HepG2 (cell line): ENCODE measurements around the gene MAP6D1. TPM values are rescaled to one million over a fixed set of nuclear protein-coding genes. Genes with fewer than 3 reads are reported as not detected.

Experiments used
- ATAC-seq: fragments of 200-7000 bp; cut with Tn5 transposase; 3 replicates; pipeline ENCODE4 v1.9.1; 2020; ENCODE audit warnings: mild to moderate bottlenecking, moderate library complexity
- BruUV-seq: library from RNA; stranded (reverse); fragments of 400-500 nt; replicated peaks from 2 replicates; lab custom pipeline; 2021; lab: Mats Ljungman, UMichigan
- CTCF ChIA-PET: fragments of 300-600 bp; formaldehyde crosslinking; extraction: SDS; loops from one replicate; lab custom pipeline; 2021; ENCODE audit warnings: low total read pairs, inconsistent platforms, low intra/inter-chr PET ratio; lab: Yijun Ruan, JAX
- POLR2A ChIA-PET: fragments of 350-600 bp; sonication (Branson Sonifier 250); formaldehyde crosslinking; loops from one replicate; lab custom pipeline; 2020; ENCODE audit warnings: antibody characterized with exemption, inconsistent platforms; lab: Yijun Ruan, JAX
- DNase-seq: peaks from one replicate; pipeline ENCODE4 v3.0.0-alpha.2; 2015; ENCODE audit warnings: low spot score
- FAIRE-seq: peaks from 3 replicates; lab custom pipeline; 2011; peaks lifted over from hg19 to GRCh38; lab: Jason Lieb, UNC
- H2AFZ ChIP-seq: one replicate; pipeline ENCODE4 v1.6.1; 2011; ENCODE audit warnings: low read length, inconsistent platforms
- H3K27ac ChIP-seq: fragments of 300-600 bp; 3 replicates; pipeline ENCODE4 v1.8.0; 2011; ENCODE audit warnings: mixed run types, mild to moderate bottlenecking, mixed read lengths, low read length, inconsistent platforms; ENCODE audit not compliant: insufficient read depth; ENCODE audit errors: extremely low read length
- H3K27me3 ChIP-seq, 2 experiments: fragments of 200-600 bp in 1 of 2; 2 replicates in 1 of 2; 3 replicates in 1 of 2; pipeline versions ENCODE4 v1.6.0 to v1.8.0; 2011; ENCODE audit warnings: low read length in 2 of 2, mild to moderate bottlenecking in 2 of 2, moderate library complexity in 2 of 2, inconsistent platforms in 1 of 2; ENCODE audit not compliant: insufficient read depth in 2 of 2, control insufficient read depth in 1 of 2
- H3K36me3 ChIP-seq, 2 experiments: fragments of 200-600 bp in 1 of 2; replicated peaks in 1 of 2; 2 replicates in 1 of 2; 3 replicates in 1 of 2; pipeline versions ENCODE4 v1.5.1 to v1.8.0; 2011; ENCODE audit warnings: low read length in 2 of 2, inconsistent platforms in 1 of 2; ENCODE audit not compliant: insufficient read depth in 2 of 2, control insufficient read depth in 1 of 2
- H3K4me1 ChIP-seq: 2 replicates; pipeline ENCODE4 v1.5.1; 2012; ENCODE audit warnings: low read length, inconsistent platforms; ENCODE audit not compliant: insufficient read depth
- H3K4me2 ChIP-seq: 2 replicates; pipeline ENCODE4 v1.6.0; 2011; ENCODE audit warnings: low read depth, low read length, inconsistent platforms
- H3K4me3 ChIP-seq, 3 experiments: fragments of 200-600 bp in 1 of 3; sonication (generic), shearing (Covaris generic) in 1 of 3; replicated peaks in 1 of 3; 2 replicates each; pipeline ENCODE4 v1.5.1; 2011 to 2016; ENCODE audit warnings: low read length in 3 of 3, inconsistent platforms in 2 of 3, low read depth in 2 of 3, mild to moderate bottlenecking in 2 of 3, control low read depth in 1 of 3, mixed read lengths in 1 of 3; ENCODE audit not compliant: insufficient read depth in 1 of 3
- H3K79me2 ChIP-seq: one replicate; pipeline ENCODE4 v1.6.1; 2011; ENCODE audit warnings: low read length, inconsistent platforms; ENCODE audit not compliant: insufficient read depth
- H3K9ac ChIP-seq: 2 replicates; pipeline ENCODE4 v1.6.0; 2011; ENCODE audit warnings: mild to moderate bottlenecking, low read depth, low read length, inconsistent platforms; ENCODE audit not compliant: insufficient read depth
- H3K9me3 ChIP-seq: 2 replicates; pipeline ENCODE4 v1.5.1; 2012; ENCODE audit warnings: mild to moderate bottlenecking, low read length
- H4K20me1 ChIP-seq: 2 replicates; pipeline ENCODE4 v1.6.0; 2011; ENCODE audit warnings: inconsistent platforms, mild to moderate bottlenecking, low read length, moderate library complexity; ENCODE audit not compliant: insufficient read depth
- AGO2 ChIP-seq: fragments of 200-400 bp; formaldehyde crosslinking; optimal IDR thresholded peaks from 2 replicates; pipeline ENCODE3; 2017; ENCODE audit warnings: mild to moderate bottlenecking, low read depth, low read length, moderate library complexity
- DMTF1 ChIP-seq: sonication (generic); formaldehyde crosslinking; IDR thresholded peaks from 2 replicates; pipeline ENCODE4 v1.4.0; 2020; ENCODE audit warnings: mild to moderate bottlenecking, missing genetic modification reagents
- ETS1 ChIP-seq: sonication (generic); formaldehyde crosslinking; IDR thresholded peaks from 2 replicates; pipeline ENCODE4 v1.4.0; 2020; ENCODE audit warnings: missing genetic modification reagents
- GATAD2A ChIP-seq: IDR thresholded peaks from 2 replicates; pipeline ENCODE4 v1.6.1; 2016
- HNRNPLL ChIP-seq: fragments of 200-400 bp; formaldehyde crosslinking; IDR thresholded peaks from 2 replicates; pipeline ENCODE4 v1.6.1; 2017; ENCODE audit warnings: mild to moderate bottlenecking, low read depth, low read length; ENCODE audit not compliant: poor library complexity, severe bottlenecking
- MAFK ChIP-seq, 2 experiments: IDR thresholded peaks in 1 of 2; conservative IDR thresholded peaks in 1 of 2; 2 replicates each; pipeline ENCODE4 v1.6.1; 2011; ENCODE audit warnings: improper control_type of control experiment in 2 of 2, low read length in 2 of 2
- NFYC ChIP-seq: IDR thresholded peaks from 2 replicates; pipeline ENCODE4 v1.6.1; 2016; ENCODE audit warnings: missing genetic modification reagents, missing compliant biosample characterization
- ONECUT2 ChIP-seq: sonication (generic); formaldehyde crosslinking; IDR thresholded peaks from 2 replicates; pipeline ENCODE4 v1.4.0; 2020; ENCODE audit warnings: missing genetic modification reagents
- PPARG ChIP-seq: conservative IDR thresholded peaks from 2 replicates; pipeline ENCODE4 v1.6.1; 2016; ENCODE audit warnings: missing biosample characterization, missing genetic modification reagents
- SETDB1 ChIP-seq: sonication (generic); formaldehyde crosslinking; IDR thresholded peaks from 2 replicates; pipeline ENCODE4 v1.5.1; 2020; ENCODE audit warnings: missing genetic modification reagents, mild to moderate bottlenecking, borderline replicate concordance
- SP4 ChIP-seq: sonication (generic); formaldehyde crosslinking; IDR thresholded peaks from 2 replicates; pipeline ENCODE4 v1.8.1; 2023; ENCODE audit warnings: mild to moderate bottlenecking, missing genetic modification reagents
- TFDP2 ChIP-seq: sonication (generic); formaldehyde crosslinking; IDR thresholded peaks from 2 replicates; pipeline ENCODE4 v1.4.0; 2020; ENCODE audit warnings: missing genetic modification reagents
- ZNF326 ChIP-seq: sonication (generic); formaldehyde crosslinking; IDR thresholded peaks from 2 replicates; pipeline ENCODE4 v1.4.0; 2020; ENCODE audit warnings: missing genetic modification reagents, borderline replicate concordance
- ZNF335 ChIP-seq: sonication (generic); formaldehyde crosslinking; IDR thresholded peaks from 2 replicates; pipeline ENCODE4 v1.4.0; 2020; ENCODE audit warnings: missing genetic modification reagents
- ZNF510 ChIP-seq: sonication (generic); formaldehyde crosslinking; IDR thresholded peaks from 2 replicates; pipeline ENCODE4 v1.4.0; 2020; ENCODE audit warnings: low read depth, mild to moderate bottlenecking, missing genetic modification reagents
- ZNF652 ChIP-seq: IDR thresholded peaks from 2 replicates; pipeline ENCODE4 v1.6.1; 2016; ENCODE audit warnings: low read depth, borderline replicate concordance
- ZXDC ChIP-seq: sonication (generic); formaldehyde crosslinking; IDR thresholded peaks from 2 replicates; pipeline ENCODE4 v1.5.0; 2020; ENCODE audit warnings: mild to moderate bottlenecking, missing genetic modification reagents
- WGBS: methylation state at CpG from one replicate; pipeline ENCODE4 v1.1.6; 2017; ENCODE audit warnings: low lambda C conversion rate; 5-methylcytosine and 5-hydroxymethylcytosine counted together
- in situ Hi-C: cut with HindIII; loops from 2 replicates; pipeline ENCODE4 v1.10.0; 2017; ENCODE audit warnings: low pct_unique_long_range_greater_than_20kb; ENCODE audit not compliant: extremely low pct_ligation_motif_present
- intact Hi-C: fragments of 100-400 bp; cut with micrococcal nuclease; formaldehyde crosslinking; loops from one replicate; pipeline ENCODE4 v1.10.0; 2022; ENCODE audit not compliant: unreplicated experiment
- polyA plus RNA-seq, 8 experiments: library from polyadenylated mRNA; depleted of rRNA in 3 of 8; stranded (reverse) in 7 of 8; unstranded in 1 of 8; fragments of >200 nt; fragmentation: Illumina TruSeq in 4 of 8; extraction: Trizol in 4 of 8; gene quantifications; 2 replicates each; pipeline versions ENCODE4 v1.2.1 to v1.2.3, GENCODE V29; 2011 to 2016; ENCODE audit warnings: low read depth in 4 of 8, missing spikeins in 1 of 8, mixed read lengths in 1 of 8; ENCODE audit not compliant: insufficient read depth in 1 of 8
- total RNA-seq, 5 experiments: library from RNA; depleted of rRNA; stranded (reverse); fragments of >200 nt; fragmentation: Illumina TruSeq; extraction: Trizol; gene quantifications; 2 replicates each; pipeline ENCODE4 v1.2.3, GENCODE V29; 2016; ENCODE audit warnings: low read depth in 1 of 5

Gene MAP6D1
- total and polyA plus RNA-seq, 2 of the 13 experiments (the other 11 are each of a cell fraction or from before 2014, with no cell fraction given): 0.12 to 0.62 TPM

- POLR2A ChIA-PET: interaction anchor here (0.9 to 1.1 kb wide), 2 partner anchors 11 to 15 kb away, joined by 3 to 4 read pairs; partner anchors contain the start of gene PARL
- no peaks in the 10 kb centered on the region for H3K9me3 ChIP-seq
- BruUV-seq: no TSS peak
- intact Hi-C loops (no loop called here), in situ Hi-C loops (no loop called here)
- H3K4me1 ChIP-seq: peaks cover 23% of the 10 kb centered on the region
- FAIRE-seq: no peak
- H3K36me3 ChIP-seq: peaks cover 4 to 9% of the 10 kb centered on the region in 2 experiments; a peak in 3 of 5 replicates
- H3K27ac ChIP-seq: no peak overlapping the region
- ATAC-seq: peak; percentile 49; the same call in 1 of the 3 replicates
- 78% methylated on average over 3 of the region's 3 CpGs for WGBS
- no peak overlapping the region for H3K4me2 ChIP-seq
- no peak overlapping the region for H3K9ac ChIP-seq
- CTCF ChIA-PET: no interaction called here
- peaks cover 74% of the 10 kb centered on the region for H3K79me2 ChIP-seq
- no peaks in the 10 kb centered on the region for H3K27me3 ChIP-seq
- H2AFZ ChIP-seq: no peak overlapping the region
- H4K20me1 ChIP-seq: peaks cover 20% of the 10 kb centered on the region; the same call in 1 of the 2 replicates
- DNase-seq: no peak
- no peak overlapping the region for H3K4me3 ChIP-seq
- no peak for TF ChIP-seq GATAD2A (CRISPR knock-in tag)
- TF ChIP-seq HNRNPLL: no peak
- TF ChIP-seq TFDP2 (CRISPR knock-in tag): no peak
- TF ChIP-seq DMTF1 (CRISPR knock-in tag): no peak
- TF ChIP-seq AGO2: no peak
- no peak for TF ChIP-seq SETDB1 (CRISPR knock-in tag)
- TF ChIP-seq ZXDC (CRISPR knock-in tag): no peak
- no peak for TF ChIP-seq ZNF335 (CRISPR knock-in tag)
- no peak for TF ChIP-seq NFYC (CRISPR knock-in tag)
- TF ChIP-seq PPARG (CRISPR knock-in tag): no peak
- TF ChIP-seq SP4 (CRISPR knock-in tag): no peak
- no peak for TF ChIP-seq ZNF652
- TF ChIP-seq ETS1 (CRISPR knock-in tag): no peak
- TF ChIP-seq ONECUT2 (CRISPR knock-in tag): no peak
- no peak for TF ChIP-seq MAFK (conservative IDR thresholded peaks at IDR 0.05 in 1 of 2, IDR thresholded peaks at IDR 0.05 in 1 of 2; ENCODE audit: low read length in 2 of 2)
- TF ChIP-seq ZNF326 (CRISPR knock-in tag): no peak
- no peak for TF ChIP-seq ZNF510
Measured at GRCh38 chr3:183873914-183874313, 48.5 kb upstream of the MAP6D1 start.
